ENCODE measurements around the gene ANKRD6.

The ANKRD6 gene

DNA sequence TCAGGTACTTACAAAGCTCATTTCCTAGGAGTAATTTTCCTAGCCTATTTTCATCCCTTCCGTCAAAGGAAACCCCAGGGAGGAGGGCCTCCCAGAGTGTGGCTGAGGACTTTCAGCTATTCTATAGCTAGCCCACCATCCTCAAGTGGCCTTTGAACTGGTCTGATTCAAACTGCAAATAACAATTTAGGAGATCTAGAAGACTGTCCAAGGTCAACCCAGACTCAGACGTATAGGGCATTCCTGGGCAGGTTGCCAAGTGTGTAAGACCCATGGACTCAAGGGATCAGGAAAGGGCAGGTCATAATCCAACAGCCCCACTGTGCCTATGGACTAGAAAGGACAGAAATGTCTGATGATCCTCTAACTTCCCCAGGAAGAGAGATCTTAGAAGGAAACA lies 18.7 kb upstream of the ANKRD6 start:
- no peak for DNase-seq

DNA sequence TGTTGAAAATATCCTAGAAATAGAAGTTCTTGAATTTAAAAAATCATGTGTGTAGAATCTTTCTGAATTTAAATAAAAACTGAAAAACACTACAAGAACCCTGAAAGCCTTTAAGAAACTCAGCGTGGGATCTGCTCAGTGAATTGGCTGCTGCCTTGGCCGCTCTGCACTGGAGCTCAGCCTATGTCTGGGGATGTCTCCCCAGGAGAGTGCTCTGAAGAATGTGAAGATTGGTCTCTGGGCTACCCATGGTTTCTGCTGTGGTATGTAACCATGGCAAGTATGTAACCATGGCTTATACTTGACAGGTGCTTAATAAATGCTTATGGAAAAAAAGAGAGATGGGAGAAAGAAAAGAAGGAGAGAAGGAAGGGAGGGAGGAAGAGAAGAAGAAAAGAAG lies 17.8 kb upstream of the ANKRD6 start:
- no peak for DNase-seq

DNA sequence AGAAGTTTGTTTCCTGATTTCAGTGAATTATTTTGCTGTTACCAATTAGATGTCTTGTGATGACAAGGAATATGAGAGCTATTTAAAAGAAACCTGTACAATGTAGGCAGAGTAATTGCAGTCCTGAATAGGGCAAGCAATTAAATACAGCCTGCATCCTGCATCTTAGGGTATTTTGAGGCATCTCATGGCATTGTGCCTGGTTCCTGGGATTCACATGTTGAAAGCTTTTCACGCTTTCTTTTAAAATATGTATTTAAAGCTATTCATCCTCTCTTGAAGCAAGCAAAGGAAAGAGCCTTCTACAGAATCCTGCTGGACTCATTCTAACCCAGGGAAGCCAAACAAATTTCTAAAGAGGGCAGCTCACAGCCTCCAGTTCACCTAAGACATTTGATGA lies 16.2 kb upstream of the ANKRD6 start:
- no peak for DNase-seq

DNA sequence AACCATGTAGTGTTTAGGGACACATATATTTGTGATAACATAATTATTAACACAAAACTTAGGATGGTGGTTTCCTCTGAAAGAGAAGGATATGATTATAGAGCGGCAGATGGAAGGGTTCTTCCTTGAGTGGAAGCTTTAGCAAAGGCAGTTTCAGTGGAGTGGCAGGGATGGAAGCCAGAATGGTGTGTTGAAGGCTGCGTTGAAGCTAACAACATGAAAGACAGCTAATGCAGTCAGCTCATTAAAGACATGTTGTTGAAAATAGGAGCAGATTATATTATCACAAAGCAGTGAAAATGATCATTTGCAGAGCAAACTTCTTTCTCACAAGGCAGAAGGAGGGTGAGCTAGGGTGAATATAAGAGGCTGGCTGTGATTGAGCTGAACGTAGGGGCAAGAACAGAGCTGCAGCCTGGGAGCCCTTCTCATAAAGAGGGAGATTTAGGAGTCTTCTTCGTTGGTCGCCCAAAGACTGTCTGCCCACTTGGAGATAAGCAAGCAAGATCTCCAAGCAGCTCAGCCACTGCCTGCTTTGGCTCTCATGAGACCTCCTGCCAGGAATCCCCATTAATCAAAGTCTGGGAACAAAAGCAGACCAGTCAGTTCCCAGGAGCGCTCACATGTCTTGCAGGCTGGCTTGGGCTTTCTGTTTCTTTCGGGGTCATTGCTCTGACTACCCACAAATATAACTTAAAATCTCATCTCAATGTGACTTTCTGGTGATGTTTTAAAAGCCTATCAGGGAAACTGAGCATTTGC lies 2.6 kb upstream of the ANKRD6 start:
- no peak for DNase-seq

DNA sequence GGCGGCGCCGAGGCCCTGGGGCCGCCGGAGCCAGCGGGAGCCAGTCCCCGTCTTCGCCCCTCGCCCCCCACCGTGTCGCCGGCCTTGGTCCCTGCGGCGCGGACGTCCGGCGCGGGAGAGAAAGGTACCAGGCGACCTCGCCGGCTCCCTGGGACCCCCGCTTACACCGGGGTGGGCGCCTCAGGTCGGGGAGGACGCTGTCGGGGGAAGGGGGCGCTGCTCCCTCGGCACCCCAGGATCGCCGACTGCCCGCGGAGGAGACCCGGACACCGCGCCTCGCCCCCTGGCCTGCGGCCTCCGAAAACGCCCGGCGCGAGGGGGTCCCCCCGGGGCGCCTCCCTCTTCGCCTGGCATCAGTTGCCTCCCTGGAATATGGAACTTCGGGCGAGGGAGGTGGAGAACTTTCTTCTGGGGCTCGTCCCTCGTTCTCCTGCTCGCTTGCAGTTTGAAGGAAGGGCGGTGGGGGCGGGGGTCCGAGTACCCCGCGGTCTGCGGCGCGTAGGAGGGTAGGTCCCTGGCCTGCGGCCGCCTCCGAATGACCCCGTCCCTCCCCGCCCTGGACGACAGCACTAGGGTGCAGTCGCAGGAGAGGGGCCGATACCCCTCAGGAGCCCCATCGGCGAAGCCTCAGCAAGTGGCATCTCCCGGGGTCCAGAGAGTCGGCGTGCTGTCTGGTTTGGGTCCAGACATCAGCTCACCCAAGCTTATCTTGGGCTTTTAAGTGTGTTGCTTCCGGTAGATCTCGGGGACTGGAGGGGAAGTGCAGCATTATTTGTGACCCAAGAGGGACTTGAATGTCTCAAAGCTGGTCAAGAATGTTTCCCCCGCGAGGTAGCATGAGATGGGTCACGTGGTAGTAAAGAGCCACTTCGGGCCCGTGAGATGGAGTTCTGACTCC lies 549 bp downstream of the ANKRD6 start:
- no peak for DNase-seq

DNA sequence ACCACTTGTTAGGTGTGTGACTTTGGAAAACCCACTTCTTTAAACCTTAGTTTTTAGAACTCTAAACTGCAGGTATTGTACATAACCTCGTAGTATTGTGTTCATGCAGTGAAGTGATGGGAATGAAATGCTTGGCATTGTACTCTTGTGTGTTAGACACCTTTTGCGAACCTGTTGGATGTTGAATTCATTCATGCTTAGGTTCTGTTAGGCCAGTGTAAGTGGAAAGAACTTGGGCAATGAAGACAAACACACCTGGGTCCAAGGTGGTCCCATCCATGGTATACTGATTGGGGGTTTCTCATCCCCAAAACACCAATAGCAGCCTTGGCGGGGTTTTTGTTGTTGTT lies 1.2 kb downstream of the ANKRD6 start:
- no peak for DNase-seq

DNA sequence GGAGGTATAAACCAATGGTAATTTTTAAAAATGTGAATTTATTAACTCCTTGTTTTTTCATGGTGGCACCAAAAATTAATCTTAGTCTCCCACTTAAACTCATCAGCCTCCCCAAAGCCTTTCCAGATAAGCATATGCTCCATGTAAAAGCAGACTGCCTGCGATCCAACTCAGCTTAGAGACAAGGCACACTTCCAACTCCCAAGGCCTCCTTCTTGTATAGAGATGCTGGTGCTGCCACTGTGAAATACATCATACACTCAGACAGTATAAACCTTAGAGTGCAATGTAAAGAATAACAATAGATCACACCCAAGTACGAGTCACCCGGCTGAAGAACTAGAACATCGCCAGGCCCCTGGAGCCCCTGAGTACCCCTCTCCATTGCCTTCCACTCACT lies 2.0 kb downstream of the ANKRD6 start:
- no peak for DNase-seq

DNA sequence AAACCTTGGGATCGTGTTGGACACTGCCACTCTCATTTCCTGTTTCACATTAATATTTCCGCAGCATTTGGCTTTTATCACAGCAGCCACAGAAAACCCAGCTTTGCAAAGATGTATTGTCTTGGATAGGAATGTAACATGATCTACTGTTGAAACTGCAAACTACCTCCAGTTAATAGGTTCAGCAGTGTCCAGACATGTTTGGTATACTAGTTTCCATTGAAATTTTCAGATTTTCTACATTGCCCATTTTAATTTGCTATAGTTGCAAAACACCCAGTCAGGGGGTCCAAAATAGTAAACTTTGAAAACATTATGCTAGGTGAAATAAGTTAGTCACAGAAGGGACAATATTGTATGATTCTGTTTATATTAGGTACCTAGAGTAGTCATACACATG lies 3.3 kb downstream of the ANKRD6 start:
- no peak for DNase-seq

DNA sequence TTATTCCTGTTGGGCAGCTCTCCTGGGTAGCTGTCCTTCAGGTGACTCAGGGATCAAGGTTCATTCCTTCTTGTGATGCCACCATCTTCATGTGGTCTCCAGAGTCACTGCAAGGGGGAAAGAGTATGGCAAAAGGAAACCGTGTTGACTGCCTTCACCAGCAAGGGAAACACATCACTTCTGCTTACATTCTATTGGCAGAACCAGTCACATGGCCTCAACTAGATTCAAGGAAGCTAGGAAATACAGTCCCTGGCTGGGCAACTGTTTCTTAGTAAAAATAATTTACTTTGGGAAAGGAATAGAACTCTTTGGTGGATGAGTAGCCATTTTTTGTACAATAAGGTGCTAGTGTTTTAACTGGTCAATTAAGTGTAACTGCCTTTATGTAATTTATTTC lies 5.3 kb downstream of the ANKRD6 start:
- DNase-seq = no peak

DNA sequence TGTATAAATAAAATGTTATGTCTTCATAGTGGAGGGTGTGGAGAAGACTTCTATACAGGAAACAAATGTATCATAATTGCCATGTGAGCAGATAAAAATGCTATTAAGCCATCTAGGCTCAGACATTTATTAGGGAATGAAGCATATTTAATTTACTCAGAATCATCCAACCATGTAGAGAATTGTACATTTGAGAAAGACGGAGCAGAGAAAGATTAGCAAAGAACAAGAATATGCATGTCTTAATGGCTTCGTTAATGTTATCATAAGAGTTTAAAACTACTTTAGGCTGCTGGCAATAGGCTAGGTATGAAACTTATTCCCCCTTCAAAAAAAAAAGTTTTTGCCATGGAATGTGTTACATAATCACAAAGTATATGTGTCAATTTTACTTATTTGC lies 6.1 kb downstream of the ANKRD6 start:
- no peak for DNase-seq

DNA sequence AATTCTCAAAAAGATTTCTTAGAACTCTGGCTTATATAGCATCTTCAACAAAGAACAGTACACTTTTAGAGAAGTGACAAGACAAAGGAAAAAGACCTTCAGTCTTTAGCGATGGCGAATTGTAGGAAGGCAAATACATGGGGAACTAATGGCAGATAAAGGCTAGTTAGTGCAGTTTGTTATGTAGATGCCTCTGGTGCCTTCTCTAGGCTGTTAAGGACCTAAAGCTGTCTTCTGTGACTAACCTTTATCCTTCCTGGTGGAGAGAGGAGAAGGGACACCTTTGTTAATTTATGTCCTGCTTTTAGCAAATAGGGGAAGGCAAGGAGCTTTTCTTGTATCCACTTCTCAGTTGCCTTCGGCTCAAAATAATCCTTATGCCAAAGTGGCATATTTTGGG lies 7.2 kb downstream of the ANKRD6 start:
- no peak for DNase-seq

DNA sequence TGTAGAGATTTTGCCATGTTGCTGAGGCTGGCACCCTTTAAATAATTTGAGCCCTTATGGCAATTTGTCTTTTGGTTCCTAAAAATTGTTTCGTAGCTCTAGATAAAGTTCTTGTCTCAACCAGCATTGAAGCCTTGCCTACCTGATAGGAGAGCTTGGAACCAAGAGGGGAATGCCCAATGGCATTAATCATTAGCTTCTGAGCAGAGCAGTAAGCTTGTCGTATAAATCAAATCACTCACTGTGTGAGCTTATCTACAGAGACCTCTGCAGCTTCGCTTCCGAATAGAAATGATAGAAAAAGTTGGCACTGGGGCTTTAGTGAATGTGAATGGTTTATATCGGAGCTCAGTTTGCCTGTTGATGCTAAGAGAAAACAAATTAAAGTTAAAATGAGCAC lies 10.7 kb downstream of the ANKRD6 start:
- DNase-seq = no peak

DNA sequence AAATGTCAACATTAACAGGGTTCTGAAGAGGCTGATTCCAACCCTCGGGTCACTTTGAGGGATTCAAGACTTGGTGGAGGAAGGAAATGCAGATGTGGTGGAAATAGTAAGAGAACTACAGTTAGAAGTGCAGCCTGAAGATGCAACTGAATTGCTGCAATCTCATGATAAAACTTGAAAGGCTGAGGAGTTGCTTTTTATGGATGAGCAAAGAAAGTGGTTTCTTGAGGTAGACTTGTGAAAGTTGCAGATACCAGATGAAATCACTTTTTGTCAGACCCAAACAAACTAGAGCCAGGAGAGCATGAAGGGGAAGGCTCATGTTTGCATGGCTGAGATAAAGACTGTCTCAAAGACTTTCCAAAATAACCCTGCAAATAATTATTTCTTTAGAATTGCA lies 16.2 kb downstream of the ANKRD6 start:
- no peak for DNase-seq

DNA sequence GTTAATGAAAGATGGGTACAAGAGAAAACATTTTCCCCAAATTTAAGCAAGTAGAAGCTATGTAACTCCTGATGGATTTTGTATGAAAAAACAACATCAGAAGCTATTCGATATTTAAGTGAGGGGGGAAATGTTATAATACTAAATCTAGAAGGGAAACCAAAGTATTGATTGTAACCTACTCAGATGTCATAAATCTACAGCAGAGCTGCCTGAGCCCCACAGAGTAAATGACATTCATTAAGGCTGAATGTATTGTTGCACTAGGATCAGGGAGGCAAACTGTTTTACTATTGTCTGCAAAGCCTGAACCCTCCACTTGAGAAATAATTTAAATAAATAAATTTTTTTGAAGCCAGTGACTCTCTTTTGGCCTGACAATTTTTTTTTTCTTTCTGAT lies 19.3 kb downstream of the ANKRD6 start:
- DNase-seq = no peak

DNA sequence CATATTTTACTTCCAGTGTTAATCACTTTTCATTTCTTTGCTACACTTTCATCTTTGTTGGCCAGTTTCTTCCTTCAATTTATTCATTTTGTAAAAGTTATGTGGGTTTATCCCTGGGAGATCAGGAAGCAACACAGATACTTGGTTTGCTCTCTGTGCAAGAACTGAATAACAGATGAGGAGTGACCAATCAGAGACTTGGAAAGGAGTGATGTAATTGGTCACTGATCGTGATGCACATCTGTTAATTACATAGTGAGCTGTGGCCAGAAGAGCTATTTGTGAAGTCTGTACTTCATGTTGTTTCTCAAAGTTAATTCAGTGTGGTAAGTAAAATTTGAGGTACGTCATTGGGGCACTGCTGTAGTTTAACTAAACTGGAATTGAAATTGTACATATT lies 21.3 kb downstream of the ANKRD6 start:
- no peak for DNase-seq

DNA sequence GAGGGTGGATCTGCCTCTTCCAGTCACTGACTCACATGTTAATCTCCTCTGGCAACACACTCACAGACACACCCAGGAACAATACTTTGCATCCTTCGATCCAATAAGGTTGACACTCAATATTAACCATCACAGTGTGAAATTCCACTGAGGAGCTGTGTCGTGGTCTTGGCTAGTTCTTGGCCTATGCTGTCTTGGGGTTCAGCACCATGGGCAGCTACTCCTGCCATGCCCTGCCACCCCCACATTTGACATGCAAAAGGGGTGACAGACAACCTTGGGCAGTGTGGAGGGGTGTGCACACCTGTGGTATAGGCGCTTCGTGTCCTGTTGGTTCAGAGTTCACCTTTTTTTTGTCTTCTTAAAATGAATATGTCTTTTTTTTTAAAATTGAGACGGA lies 25.8 kb downstream of the ANKRD6 start:
- DNase-seq = no peak

DNA sequence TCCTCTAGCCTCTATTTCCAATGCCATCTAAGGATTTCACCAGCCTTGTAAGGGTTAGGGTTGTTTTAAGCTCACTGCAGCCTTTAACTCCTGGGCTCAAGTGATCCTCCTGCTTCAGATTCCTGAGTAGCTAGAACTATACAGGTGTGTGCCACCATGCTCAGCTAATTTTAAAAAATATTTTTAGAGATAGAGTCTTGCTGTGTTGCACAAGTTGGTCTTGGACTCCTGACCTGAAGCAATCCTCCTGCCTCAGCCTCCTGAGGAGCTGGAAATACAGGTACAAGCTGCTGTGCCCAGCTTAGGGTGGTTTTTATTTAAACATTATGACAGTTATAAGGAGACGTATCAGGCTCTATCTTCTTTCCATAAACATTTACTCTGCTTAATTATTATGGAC lies 26.5 kb downstream of the ANKRD6 start:
- DNase-seq = no peak

DNA sequence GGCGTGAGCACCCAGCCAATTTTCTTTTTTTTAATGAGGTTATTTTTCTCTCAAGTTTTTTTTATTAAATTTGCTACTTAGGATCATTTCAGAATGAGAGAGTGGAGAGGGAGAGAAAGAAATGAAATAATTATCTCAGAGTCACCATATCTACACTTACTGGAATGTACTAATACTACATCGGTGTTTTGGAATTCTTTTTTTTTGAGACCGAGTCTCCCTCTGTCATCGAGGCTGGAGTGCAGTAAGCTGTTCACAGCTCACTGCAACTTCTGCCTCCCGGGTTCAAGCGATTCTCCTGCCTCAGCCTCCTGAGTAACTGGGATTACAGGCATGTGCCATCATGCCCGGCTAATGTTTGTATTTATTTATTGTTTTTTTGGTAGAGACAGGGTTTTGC lies 27.8 kb downstream of the ANKRD6 start:
- DNase-seq = no peak

DNA sequence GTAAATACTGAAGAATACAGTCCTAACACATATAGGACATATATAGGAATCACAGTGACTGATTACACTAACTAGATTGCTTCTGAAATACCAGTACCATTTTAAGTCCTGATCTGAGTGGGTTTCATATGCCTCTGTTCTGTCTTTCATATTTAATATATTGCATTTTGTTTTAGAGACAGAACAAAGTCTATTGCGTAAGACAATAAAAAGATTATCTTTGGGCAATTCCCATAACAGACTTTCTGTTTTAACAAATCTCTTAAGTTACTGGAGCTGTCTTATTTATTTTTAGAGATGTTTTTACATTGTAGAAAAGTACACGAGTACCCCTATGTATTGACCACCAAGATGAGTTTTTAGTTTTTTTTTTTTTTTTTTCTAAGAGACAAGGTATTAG lies 29.6 kb downstream of the ANKRD6 start:
- DNase-seq = no peak

DNA sequence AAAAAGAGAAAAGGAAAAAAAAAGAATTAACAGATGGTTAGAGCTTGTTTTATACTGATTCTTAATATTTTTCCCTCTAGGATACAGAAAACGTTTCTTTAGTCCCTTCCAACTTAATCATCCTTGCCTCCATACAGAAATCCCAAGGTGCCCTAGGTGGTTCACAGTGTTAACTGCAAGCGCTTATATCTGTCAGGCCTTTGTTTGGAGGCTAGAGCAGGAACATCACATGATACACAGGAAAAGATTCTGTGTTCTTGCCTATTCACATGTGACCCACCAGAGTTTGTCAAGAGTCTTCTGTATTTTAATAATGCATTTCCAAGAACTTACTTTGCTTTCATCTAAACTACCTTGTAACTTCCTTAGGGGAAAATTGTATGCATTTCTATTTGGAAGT lies 31.3 kb downstream of the ANKRD6 start:
- DNase-seq = no peak

DNA sequence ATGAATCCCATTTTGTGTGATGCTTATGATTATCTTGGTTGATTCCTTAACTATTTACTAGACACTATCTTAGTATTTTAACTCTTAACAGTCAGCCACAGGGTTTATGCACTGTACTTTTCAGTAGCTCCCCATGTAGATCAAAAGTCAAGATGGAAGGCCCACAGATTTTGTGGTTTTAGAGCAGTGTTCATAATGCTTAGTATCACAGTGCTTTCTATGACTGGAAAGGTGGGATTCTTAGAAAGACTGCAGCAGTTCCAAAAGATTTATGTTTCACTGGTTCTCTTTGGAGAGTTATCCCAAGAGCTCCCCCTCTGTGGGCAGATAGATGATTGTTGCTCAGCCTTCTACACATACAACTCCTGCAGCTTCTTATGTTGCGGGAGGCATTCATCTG lies 34.5 kb downstream of the ANKRD6 start:
- DNase-seq = no peak

DNA sequence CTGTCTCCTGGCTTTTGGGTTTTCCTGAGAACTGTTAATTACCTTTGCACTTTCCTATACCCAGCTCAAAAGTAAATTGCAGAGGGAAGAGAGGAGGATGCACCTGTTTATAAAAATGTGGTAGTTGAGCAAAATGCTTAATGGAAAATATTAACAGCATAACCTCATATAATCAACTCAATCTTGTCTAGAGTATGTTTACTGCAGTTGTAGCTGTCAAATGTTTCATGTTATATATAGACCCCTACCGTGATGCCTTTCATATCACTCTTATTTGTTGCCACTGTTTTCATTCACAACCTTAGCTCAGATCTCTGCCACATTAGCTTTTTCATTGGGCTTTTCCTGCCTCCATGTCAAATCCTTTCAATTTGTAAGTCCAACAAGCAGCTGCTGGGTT lies 36.0 kb downstream of the ANKRD6 start:
- DNase-seq = no peak

DNA sequence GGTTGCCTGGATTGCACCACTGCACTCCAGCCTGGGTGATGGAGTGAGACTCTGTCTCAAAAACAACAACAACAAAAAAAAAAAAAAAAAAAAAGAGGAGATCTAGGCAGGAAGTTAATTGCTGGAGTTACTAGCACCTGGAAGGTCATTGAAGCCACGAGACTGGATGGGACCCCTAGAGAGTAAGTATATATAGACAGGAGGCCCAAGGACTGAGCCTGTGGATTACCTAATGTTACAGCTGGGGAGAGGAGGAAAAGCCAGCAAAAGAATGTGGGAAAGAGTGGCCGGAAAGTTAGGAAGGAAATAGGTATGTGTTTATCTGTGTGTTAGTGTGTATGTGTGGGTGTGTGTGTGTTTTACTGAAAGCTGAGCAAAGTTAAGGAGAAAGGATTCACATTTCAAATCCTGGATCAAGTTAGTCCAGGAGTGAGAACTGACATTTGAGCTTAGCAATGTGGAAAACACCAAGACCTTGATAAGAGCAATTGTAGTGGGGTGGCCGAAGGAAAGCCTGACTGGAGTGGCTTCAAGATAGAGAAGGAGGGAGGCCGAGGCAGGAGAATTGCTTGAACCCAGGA lies 38.4 kb downstream of the ANKRD6 start:
- no peak for DNase-seq

DNA sequence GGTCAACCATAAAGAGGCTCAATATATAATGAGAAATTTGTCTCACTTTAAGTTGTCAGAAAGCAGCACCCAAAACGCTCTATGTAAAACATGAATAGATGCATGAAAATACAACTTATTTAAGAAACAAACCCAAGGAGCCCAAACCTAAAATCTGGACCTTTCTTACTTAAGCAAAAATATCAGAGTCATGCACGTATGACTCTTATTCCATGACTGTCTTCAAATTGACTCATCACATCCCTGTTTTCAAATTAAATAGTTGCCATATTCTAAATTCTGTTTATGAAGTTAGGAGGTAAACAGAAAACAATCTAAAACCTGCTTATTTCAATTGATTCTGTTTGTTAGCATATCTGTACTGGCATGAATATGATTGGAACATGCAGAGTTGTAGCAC lies 42.1 kb downstream of the ANKRD6 start:
- no peak for DNase-seq
